Measurements from ENCODE around the gene C1orf94. TPM values are rescaled to one million over a fixed set of nuclear protein-coding genes. Genes with fewer than 3 reads are reported as not detected.

Gene C1orf94
- total and polyA plus RNA-seq, 2 of the 8 experiments (the other 6 are each of a cell fraction or from before 2014, with no cell fraction given): 5.8 to 12.5 TPM

GRCh38 chr1:34143975-34144374, 32.7 kb upstream of the C1orf94 start:
- no peaks in the 10 kb centered on the region for H3K23me2 ChIP-seq (ENCODE audit: low read depth, low read length)
- no peak for DNase-seq (ENCODE audit: low read depth in 1 of 2, low spot score in 2 of 2)
- H3K79me2 ChIP-seq (ENCODE audit: control insufficient read depth in 1 of 2, insufficient read depth in 2 of 2, low read length in 2 of 2): peaks cover 0 to 24% of the 10 kb centered on the region in 2 experiments; a peak in 2 of 4 replicates
- H3K18ac ChIP-seq (ENCODE audit: extremely low read depth, low read length): no peak overlapping the region
- no peak overlapping the region for H3K4me2 ChIP-seq (ENCODE audit: insufficient read depth in 1 of 2, low read depth in 2 of 2, low read length in 2 of 2)
- H2BK120ac ChIP-seq (replicated peaks; ENCODE audit: low read depth, low read length): no peak overlapping the region
- no peak overlapping the region for H3K23ac ChIP-seq (ENCODE audit: insufficient read length)
- no peak overlapping the region for H4K91ac ChIP-seq (replicated peaks; ENCODE audit: insufficient read length, low read length)
- H3K56ac ChIP-seq (replicated peaks; ENCODE audit: insufficient read length, low read depth, low read length): no peak overlapping the region
- no peak overlapping the region for H2AK5ac ChIP-seq (ENCODE audit: low read depth, low read length)
- no peak overlapping the region for H4K8ac ChIP-seq (ENCODE audit: extremely low read depth, insufficient read depth, low read length)
- H3K36me3 ChIP-seq (ENCODE audit: control insufficient read depth in 2 of 4, insufficient read depth in 4 of 4, low read length in 3 of 4): peaks cover 0 to 10% (median 2%) of the 10 kb centered on the region in 4 experiments; a peak in 3 of 8 replicates
- H4K5ac ChIP-seq (ENCODE audit: insufficient read length, low read depth, low read length): no peak overlapping the region
- no peak overlapping the region for H3K4me3 ChIP-seq (ENCODE audit: extremely low read depth in 1 of 4, insufficient read depth in 2 of 4, low read depth in 3 of 4, low read length in 4 of 4)
- H3K9me3 ChIP-seq (ENCODE audit: insufficient read depth in 2 of 2, low read depth in 1 of 2, low read length in 1 of 2): no peaks in the 10 kb centered on the region
- H3K14ac ChIP-seq (ENCODE audit: insufficient read length): no peak overlapping the region
- no peak overlapping the region for H2BK20ac ChIP-seq (ENCODE audit: low read length)
- ChIA-PET POLR2A (ENCODE audit: partially characterized antibody) (interaction anchor here (1.0 kb wide), 1 partner anchor 15 kb away, joined by 3 read pairs; no protein-coding TSS in a partner anchor), CTCF (ENCODE audit: partially characterized antibody) (interaction anchor here (0.7 to 2.2 kb wide), 4 partner anchors 10 to 131 kb away, joined by 3 to 5 read pairs (median 3); no protein-coding TSS in a partner anchor)
- peaks cover 6% of the 10 kb centered on the region; the same call in 1 of the 2 replicates for H3K79me1 ChIP-seq (ENCODE audit: low read depth, low read length)
- peaks cover 6 to 9% of the 10 kb centered on the region in 2 experiments for H4K20me1 ChIP-seq (replicated peaks in 1 of 2; ENCODE audit: control insufficient read depth in 1 of 2, insufficient read depth in 2 of 2, low read length in 2 of 2)
- H2BK12ac ChIP-seq (ENCODE audit: low read depth, low read length): no peak overlapping the region
- H3K4me1 ChIP-seq (replicated peaks in 1 of 4; ENCODE audit: control insufficient read depth in 3 of 4, insufficient read depth in 4 of 4, low read length in 3 of 4): peaks cover 5 to 16% (median 11%) of the 10 kb centered on the region in 4 experiments; a peak in 5 of 7 replicates
- no peak overlapping the region for H2BK5ac ChIP-seq (ENCODE audit: low read depth, low read length)
- H3K27ac ChIP-seq (ENCODE audit: low read depth, low read length): no peak overlapping the region
- 96% methylated on average over 2 of the region's 2 CpGs; no CpG with 5 or more reads in 1 of the 2 experiments for WGBS, 2 experiments (ENCODE audit: extremely low coverage in 1 of 2, insufficient coverage in 1 of 2, insufficient read length in 1 of 2, insufficient replicate concordance in 2 of 2, low coverage in 1 of 2, low lambda C conversion rate in 2 of 2, missing lambda C conversion rate in 1 of 2)
- H2AFZ ChIP-seq (ENCODE audit: low read length): no peak overlapping the region
- H2BK15ac ChIP-seq (ENCODE audit: low read length): no peak overlapping the region
- no peak overlapping the region for H3K4ac ChIP-seq (replicated peaks; ENCODE audit: insufficient read length, low read depth, low read length)
- no peaks in the 10 kb centered on the region for H3K27me3 ChIP-seq (replicated peaks in 1 of 4; ENCODE audit: control insufficient read depth in 3 of 4, extremely low read depth in 1 of 4, insufficient read depth in 3 of 4, low read length in 3 of 4)
- TF ChIP-seq POLR2AphosphoS5 (IDR thresholded peaks at IDR 0.05; ENCODE audit: low read depth, low read length): no peak
- no peak overlapping the region for H3K9ac ChIP-seq (replicated peaks in 1 of 4; ENCODE audit: extremely low read depth in 1 of 4, low read depth in 3 of 4, low read length in 3 of 4)
- no peak for FAIRE-seq

Measured in H1 (cell line).